ENCODE data around the gene PLB1. TPM values are rescaled to one million over a fixed set of nuclear protein-coding genes. Genes with fewer than 3 reads are reported as not detected.
A peak's percentile ranks its signal among the peaks of the same experiment; 100 is the strongest.

PLB1 gene
- total RNA-seq, 2 experiments from 2014 or later = 0.25 to 0.50 TPM

DNA sequence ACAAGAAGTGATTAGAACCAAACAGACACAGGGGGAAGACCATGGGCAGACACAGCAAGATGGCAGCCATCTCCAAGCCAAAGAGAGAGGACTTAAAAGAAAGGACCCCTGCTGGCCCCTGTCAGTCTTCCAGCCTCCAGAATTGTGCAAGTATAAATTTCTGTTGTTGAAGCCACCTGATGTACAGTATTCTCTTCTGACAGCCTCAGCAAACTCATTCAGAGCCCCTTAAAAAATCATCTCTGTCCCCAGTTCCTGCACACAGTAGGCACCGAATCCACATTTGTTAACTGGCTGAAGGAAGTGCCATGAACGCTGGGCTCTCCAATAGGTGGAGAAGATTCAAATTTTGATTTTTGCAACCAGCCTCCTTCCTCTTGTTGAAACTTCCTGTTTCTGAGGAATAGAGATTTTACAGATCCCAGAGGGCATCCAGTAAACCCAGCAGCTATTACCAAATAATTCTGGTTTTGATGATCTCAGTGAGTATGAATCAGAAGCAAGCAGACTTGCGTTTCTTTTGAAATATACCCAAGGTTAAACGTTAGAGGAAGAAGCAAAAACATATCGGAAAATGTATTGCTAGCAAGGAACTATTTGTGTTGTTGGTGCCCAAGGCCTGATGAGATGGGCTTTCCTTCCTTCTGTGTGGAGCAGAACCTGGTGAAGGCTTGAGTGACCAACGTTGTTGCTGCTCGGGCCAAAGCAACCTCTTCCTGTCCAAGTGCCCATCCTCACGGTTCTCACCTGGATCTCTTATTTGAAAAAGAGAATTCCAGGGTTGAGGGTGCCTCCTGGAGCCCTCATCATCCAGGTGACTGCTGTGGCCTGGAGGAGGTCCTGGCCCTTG lies 47.7 kb upstream of the PLB1 start:
- ATAC-seq (no peak), DNase-seq (no peak)
- Mint-ChIP-seq H3K4me3 (no peak overlapping the region), H3K4me1 (ENCODE audit: low read depth) (peaks cover 64% of the 10 kb centered on the region), H3K27me3 (no peaks in the 10 kb centered on the region), H3K27ac (peak overlapping the region; percentile 51), H3K36me3 (ENCODE audit: low read depth) (no peaks in the 10 kb centered on the region), H3K9me3 (no peaks in the 10 kb centered on the region)
- intact Hi-C loops (cut with micrococcal nuclease) = loop anchor here (5.0 kb wide), 2 partner anchors 41 to 56 kb away; partner anchors contain the start of gene FOSL2
- TF ChIP-seq, protein P1, sequence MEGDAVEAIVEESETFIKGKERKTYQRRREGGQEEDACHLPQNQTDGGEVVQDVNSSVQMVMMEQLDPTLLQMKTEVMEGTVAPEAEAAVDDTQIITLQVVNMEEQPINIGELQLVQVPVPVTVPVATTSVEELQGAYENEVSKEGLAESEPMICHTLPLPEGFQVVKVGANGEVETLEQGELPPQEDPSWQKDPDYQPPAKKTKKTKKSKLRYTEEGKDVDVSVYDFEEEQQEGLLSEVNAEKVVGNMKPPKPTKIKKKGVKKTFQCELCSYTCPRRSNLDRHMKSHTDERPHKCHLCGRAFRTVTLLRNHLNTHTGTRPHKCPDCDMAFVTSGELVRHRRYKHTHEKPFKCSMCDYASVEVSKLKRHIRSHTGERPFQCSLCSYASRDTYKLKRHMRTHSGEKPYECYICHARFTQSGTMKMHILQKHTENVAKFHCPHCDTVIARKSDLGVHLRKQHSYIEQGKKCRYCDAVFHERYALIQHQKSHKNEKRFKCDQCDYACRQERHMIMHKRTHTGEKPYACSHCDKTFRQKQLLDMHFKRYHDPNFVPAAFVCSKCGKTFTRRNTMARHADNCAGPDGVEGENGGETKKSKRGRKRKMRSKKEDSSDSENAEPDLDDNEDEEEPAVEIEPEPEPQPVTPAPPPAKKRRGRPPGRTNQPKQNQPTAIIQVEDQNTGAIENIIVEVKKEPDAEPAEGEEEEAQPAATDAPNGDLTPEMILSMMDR (IDR thresholded peaks at IDR 0.05) = no peak
- ChIA-PET POLR2A (interaction anchor here (1.3 to 2.2 kb wide), 3 partner anchors 16 to 57 kb away, joined by 3 to 11 read pairs (median 10); no protein-coding TSS in a partner anchor), CTCF (no interaction called here)

DNA sequence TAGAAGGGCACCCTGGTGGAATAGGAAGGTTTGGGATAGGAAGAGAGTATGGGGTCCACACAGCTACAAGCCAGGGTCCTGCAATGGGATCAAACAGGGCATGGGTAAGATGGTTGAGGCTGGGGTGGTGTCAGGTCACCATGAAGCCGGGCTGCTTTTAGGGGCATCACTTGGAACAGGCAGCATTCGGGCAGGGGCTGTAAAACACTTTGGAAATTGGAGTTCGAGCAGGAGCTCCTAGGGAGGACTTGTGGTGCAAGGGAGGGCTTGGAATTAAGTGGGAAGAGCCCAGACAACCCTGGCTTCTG lies 47.1 kb upstream of the PLB1 start:
- POLR2A ChIA-PET = interaction anchor here (1.1 to 2.2 kb wide), 5 partner anchors 15 to 178 kb away, joined by 3 to 11 read pairs (median 6); no protein-coding TSS in a partner anchor
- ATAC-seq (no peak), DNase-seq (no peak)
- CTCF ChIA-PET = interaction anchor here (1.5 kb wide), 1 partner anchor 24 kb away, joined by 7 read pairs; no protein-coding TSS in a partner anchor
- Mint-ChIP-seq H3K4me3 (no peak overlapping the region), H3K9me3 (no peaks in the 10 kb centered on the region), H3K27ac (peak overlapping the region; percentile 51), H3K27me3 (no peaks in the 10 kb centered on the region), H3K36me3 (ENCODE audit: low read depth) (no peaks in the 10 kb centered on the region), H3K4me1 (ENCODE audit: low read depth) (peaks cover 64% of the 10 kb centered on the region)
- TF ChIP-seq, protein P1 (IDR thresholded peaks at IDR 0.05) = no peak
- intact Hi-C loops (cut with micrococcal nuclease) = loop anchor here (5.0 kb wide), 2 partner anchors 41 to 56 kb away; partner anchors contain the start of gene FOSL2

DNA sequence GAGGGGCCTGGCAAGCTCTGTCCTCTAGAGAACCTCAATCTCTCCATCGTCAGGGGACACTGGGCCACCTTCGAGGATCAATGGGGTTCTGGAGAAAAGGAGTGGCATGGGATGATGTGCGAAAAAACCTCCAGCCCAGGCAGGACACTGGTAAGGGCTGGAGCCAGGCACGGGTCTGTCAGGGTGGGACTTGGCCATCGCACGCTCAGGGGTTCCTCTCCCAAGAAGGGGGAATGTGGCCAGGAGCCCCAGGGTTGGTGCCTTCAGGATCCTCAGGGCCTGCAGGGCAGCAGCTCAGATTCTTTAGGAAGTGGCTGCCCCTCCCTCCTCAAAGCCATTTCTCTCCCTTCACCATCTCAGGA lies 46.8 kb upstream of the PLB1 start:
- no peaks in the 10 kb centered on the region for H3K27me3 Mint-ChIP-seq
- CTCF ChIA-PET = interaction anchor here (0.5 to 1.5 kb wide), 3 partner anchors 25 to 197 kb away, joined by 3 to 7 read pairs (median 3); no protein-coding TSS in a partner anchor
- intact Hi-C loops (cut with micrococcal nuclease) = loop anchor here (5.0 kb wide), 2 partner anchors 42 to 57 kb away; partner anchors contain the start of gene FOSL2
- peak overlapping the region; percentile 86 for H3K27ac Mint-ChIP-seq
- peaks cover 64% of the 10 kb centered on the region for H3K4me1 Mint-ChIP-seq (ENCODE audit: low read depth)
- DNase-seq (no peak), ATAC-seq (no peak)
- TF ChIP-seq, protein P1 (IDR thresholded peaks at IDR 0.05) = no peak
- H3K9me3 Mint-ChIP-seq = no peaks in the 10 kb centered on the region
- H3K36me3 Mint-ChIP-seq (ENCODE audit: low read depth) = no peaks in the 10 kb centered on the region
- H3K4me3 Mint-ChIP-seq = peak overlapping the region; percentile 49
- POLR2A ChIA-PET = interaction anchor here (1.1 to 2.2 kb wide), 6 partner anchors 9 to 178 kb away, joined by 3 to 11 read pairs (median 4); no protein-coding TSS in a partner anchor

DNA sequence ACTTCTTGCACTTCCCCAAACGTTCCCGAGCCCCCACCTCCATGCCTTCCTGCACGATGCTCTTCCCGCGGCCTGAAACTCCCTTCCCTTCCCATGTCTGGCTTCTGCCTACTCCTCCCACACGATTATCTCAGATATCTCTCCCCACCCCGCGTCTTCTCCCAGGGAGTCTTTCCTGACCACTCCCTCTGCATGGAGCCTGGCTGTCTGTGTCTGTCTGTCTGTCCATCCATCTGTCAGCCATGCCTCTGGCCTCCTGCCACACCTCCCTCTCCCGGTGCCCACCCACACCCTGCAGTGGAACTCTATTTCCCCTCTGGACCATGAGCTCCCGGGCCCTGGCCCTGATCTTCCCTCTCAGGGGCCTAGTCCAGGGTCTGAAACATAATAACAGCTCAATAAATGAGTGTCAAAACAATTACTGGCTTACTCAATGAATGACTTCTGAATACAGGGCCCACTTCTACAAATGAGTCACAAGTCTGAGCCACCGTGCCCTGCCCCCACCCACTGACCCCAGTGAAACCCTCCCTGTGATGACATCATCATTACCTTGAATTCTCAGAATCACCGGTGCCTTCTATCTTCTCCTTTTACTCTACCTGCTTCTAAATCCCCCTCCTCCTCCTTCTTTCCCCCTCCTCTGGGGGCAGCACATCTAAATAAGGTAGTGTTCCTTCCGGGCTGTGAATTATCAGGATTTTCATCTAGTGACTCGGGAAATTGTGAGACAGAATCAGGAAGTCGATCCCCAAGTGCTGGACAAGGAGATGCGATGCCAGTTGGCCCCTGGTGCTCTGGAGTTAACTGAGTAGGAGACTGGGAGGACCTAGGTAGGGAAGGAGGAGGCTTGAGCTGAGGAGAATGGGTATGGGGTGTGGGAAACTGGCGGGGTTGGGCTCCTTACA lies 46.1 kb upstream of the PLB1 start:
- no peaks in the 10 kb centered on the region for H3K27me3 Mint-ChIP-seq
- H3K4me3 Mint-ChIP-seq = peak overlapping the region; percentile 49
- intact Hi-C loops (cut with micrococcal nuclease) = loop anchor here (5.0 to 10.0 kb wide), 4 partner anchors 42 to 747 kb away; partner anchors contain the start of gene FOSL2
- H3K4me1 Mint-ChIP-seq (ENCODE audit: low read depth) = peaks cover 64% of the 10 kb centered on the region
- no peaks in the 10 kb centered on the region for H3K36me3 Mint-ChIP-seq (ENCODE audit: low read depth)
- H3K27ac Mint-ChIP-seq = peak overlapping the region; percentile 86
- POLR2A ChIA-PET = interaction anchor here (1.1 to 2.2 kb wide), 6 partner anchors 9 to 179 kb away, joined by 3 to 11 read pairs (median 4); no protein-coding TSS in a partner anchor
- TF ChIP-seq, protein P1 (IDR thresholded peaks at IDR 0.05) = no peak
- ATAC-seq = peak; percentile 82
- no peaks in the 10 kb centered on the region for H3K9me3 Mint-ChIP-seq
- DNase-seq = peak; percentile 98
- CTCF ChIA-PET = interaction anchor here (0.5 to 1.5 kb wide), 5 partner anchors 25 to 695 kb away, joined by 3 to 7 read pairs (median 3); no protein-coding TSS in a partner anchor
